Stimulated activated CD8-positive, alpha-beta memory T cell treated with anti-CD3 and anti-CD28 coated beads, Interleukin-12 subunit alpha, Interleukin-12 subunit beta, amount 100 ng/mL, for 1 hour (primary cell): ENCODE data around the gene SERAC1.
"Not testable (repeated sequence)": the region's sequence is repeated elsewhere in the genome, so short reads cannot be mapped to it uniquely, and the experiment has no call there.

Experiments used
- DNase-seq: peaks from one replicate; pipeline ENCODE4 v3.0.0-alpha.2; 2020; ENCODE audit warnings: low read depth

The SERAC1 gene

DNA sequence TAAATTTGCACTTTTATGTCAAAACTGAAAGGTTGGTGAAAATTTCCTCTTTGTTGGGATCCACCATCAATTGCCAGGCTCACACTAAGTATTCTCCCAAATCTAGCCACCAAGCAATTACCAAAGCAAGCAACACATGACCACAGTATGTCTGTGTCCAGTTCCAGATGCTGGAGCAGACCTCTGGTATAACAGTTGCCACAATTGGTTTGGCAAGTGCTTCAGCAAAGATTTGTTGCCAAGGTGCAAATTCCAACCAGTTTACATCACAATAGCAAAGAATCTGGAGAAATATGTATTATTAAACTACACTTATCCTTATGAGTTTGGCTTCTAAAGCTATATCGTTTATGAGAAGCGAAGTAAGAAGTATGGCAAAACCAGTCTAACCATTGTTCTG lies 6.5 kb upstream of the SERAC1 start:
- no peak for DNase-seq

DNA sequence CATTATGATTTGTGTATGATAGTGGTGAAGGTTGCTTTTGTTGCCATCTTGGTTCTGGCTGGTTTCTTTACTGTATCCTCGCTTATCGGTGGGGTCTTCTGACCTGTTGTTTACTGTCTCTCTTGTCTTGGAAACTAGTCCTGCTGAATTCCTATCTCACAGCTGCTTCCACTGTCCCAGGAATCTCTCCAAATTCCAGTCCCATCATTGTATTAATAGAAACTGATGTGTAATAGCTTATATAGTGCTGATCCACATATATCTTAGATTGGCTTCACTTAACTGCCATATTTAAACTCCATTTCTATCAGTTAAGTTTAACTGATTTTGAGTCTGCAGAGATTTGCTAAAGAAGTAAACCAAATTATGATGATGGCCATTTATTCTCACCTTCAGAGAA lies 6.0 kb upstream of the SERAC1 start:
- DNase-seq, result no peak

DNA sequence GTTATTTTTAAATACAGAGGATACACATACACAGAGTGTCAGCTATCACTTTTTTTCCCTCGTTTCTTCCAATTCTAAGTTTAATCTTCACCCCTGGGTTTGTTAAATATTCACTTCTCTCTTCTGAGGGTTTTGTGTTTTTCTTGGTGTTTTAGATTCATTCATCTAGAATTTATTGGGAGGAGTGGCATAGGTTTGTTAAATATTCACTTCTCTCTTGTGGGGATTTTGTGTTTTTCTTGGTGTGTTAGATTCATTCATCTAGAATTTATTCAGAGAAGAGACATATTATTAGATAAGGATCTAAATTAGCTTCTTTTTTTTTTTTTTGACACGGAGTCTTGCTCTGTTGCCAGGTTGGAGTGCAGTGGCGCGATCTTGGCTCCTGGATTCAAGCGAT lies 3.9 kb upstream of the SERAC1 start:
- DNase-seq, result no peak

DNA sequence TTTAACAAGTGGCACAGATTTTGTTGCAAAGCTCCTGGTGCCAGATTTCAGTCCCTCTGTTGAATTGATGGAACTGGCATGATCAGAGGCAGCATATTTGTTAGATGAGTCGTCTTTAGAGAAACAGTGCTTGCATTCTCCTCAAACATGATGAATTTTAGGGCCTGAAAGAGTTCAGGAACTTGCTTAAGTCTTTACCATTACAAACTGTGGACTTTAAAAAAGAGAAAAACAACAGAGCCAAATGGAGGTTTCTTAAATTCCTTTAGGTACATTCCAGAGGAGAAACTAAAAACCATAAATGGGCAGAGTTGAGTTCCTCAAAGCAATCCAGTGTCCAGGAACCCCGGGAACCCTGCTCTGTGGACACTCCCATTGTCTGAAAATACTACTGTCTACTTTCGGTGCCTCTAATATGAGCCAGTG lies 2.6 kb upstream of the SERAC1 start:
- no peak for DNase-seq

DNA sequence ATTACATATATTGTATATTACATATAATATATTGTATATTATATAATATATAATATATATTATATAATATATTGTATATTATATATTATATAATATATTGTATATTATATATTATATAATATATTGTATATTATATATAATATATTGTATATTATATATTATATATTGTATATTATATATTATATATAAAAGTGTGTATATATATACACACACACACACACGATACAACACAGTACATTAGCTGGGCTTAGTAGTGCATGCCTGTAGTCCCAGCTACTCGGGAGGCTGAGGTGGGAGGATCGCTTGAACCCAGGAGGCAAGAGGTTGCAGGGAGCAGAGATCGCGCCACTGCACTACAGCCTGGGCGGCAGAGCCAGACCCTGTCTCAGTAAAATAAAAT lies 1.6 kb upstream of the SERAC1 start:
- not testable (repeated sequence) for DNase-seq

DNA sequence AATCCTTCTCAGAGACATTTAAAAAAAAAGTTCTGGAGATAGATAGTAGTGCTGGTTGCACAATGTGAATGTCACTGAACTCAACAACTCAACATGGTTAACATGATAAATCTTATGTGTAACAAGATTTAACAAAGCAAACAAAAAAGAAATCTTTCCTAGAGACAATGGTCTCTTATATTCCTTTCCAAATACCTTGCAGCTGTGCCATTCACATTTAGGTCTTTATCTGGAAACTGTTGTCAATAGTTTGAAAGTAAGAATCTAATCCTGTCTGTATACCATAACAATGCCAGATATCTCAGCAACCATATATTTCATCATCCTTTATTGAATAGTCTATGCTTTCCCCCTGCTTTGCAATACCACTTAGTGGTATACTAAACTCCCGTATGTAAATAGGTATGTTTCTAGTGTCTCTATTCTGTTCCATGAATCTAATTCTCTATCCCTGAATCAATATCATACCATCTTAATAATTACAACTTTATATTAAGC lies 2.1 kb downstream of the SERAC1 start:
- no peak for DNase-seq

DNA sequence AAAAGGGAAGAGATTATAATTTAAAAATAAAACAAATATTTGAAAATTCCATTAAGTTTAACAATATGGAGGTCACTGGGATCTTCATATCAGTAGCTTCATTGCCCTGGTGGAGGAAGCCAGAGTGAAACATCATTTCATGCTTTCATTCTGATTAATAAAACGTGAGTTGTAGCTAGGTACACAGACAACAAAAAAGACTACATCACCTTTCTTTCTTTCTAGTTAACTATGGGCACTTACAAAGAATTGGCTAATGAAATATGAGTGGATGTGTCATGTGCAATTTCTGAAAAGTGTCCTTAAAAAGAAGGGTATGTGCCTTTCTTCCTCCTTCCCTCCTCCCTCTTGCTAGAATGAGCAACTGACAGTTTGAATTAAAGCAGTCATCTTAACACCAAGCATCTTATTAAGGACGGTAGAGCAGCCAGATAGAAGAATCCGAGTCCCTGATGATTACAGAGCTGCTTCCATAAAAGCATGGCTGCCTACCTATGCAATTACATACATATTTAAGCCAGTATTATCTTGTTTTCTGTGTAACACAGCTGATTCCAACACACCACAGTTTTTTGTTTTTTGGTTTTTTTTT lies 3.4 kb downstream of the SERAC1 start:
- no peak for DNase-seq

DNA sequence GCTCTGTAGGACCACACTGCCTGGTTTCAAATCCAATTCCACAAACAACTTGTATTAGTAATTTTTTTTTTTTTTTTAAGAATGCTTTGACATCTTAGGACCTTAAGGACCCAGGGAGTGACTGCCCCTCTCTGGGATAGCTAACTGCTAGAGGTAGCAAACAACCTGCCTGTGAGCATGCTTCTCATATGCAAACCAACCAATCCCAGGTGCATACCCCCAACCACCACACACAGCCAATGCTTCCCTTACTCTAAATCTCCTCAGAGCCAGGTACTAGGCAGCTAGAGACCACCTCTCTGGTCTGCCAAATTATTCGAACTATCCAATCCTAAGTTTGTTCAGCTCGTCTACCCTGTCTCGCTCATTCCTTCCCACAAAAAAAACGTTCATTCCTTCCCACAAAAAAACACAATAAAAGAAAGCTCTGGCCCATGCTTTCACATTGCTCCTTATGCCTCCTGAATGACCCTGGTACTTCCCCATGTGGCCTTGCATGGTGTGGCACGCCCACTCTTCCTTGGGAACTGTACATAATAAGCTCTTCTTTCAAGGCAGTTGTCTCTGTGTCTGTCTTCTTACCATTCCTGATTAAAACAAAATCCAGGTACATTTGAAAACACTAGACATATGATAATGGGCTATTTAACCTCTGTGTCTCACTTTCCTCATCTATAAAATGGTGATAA lies 6.4 kb downstream of the SERAC1 start:
- DNase-seq, result no peak

DNA sequence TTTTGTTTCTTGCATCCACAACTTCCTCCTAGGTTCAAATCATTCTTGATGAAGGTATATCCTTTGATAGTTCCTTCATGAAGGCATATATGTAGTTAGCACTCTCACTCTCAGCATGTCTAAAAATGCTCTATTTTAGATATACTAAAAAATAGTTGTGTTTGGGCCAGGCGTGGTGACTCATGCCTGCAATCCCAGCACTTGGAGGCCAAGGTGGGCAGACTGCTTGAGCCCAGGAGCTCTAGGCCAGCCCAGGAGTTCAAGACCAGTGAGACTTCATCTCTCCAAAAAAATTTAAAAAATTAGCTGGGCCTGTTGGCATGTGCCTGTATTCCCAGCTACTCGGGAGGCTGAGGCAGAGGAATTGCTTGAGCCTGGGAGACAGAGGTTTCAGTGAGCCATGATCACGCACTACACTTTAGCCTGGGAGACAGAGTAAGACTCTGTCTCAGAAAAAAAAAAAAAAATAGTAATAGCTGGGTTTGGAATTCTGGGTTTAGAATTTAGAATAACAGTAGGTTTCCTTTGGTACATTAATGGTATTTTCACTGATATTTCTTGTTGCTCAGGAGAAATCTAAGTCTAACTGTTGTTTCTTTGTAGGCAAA lies 7.0 kb downstream of the SERAC1 start:
- DNase-seq, result no peak

DNA sequence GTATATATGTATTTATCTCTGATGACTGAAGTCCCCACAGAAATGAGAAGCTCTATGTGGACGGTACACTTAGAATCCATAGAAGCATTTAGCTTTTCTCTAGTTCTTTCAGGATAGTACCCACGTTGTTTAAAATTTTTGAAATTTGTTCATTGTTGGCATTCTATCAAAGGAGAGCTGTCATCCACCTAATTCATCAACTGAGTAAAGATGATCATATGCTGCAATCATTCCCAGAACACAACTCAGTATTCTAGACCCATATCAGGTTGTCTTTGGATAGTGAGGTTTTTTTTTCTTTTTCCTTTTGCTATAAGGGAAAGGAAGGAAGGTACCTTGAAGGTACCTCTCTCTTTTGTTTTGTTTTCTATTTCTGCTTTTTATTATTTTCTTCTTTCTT lies 9.3 kb downstream of the SERAC1 start:
- DNase-seq, result no peak

DNA sequence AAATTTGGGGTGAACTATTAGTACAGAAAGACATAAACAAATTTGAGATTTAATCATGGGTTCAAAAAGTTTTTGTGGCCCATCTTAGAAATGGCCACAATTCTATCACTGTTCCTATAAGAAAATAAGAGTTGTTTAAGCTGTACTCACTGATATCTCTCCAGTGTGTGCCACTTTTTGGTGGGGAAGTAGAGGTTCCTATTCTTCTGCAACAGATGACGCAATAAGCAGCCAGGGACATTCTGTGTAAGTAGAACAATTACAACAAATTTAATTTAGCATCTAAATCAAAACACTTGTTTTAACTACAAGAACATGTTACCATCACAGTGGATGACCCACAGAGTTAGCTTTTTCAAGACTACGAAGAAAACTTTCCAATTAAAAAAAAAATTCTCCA lies 9.9 kb downstream of the SERAC1 start:
- DNase-seq, result no peak

DNA sequence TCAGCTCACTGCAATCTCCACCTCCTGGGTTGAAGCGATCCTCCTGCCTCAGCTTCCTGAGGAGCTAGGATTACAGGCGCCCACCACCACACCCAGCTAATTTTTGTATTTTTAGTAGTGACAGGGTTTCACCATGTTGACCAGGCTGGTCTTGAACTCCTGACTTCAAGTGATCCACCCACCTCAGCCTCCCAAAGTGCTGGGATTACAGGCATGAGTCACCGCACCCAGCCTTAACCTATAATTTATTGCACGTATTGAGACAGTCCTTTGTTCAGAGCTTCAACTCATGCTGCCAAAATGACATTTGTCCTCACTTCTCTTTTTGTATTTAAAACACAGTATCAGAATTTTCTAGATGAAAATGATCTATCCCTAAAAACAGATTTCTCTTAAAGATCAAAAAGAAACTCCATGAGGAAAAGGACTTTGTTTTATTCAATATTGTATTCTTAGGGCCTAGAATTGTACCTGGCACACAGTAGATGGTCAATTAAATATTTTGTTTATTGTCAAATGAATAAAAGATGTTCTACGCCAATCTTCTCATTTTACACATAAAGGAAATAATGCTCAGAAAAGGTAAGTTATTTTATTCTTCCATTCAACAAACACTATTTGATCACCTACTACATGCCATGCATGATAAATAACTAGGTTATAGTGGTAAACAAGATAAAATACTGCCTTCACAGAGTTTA lies 10.8 kb downstream of the SERAC1 start:
- DNase-seq, result no peak

DNA sequence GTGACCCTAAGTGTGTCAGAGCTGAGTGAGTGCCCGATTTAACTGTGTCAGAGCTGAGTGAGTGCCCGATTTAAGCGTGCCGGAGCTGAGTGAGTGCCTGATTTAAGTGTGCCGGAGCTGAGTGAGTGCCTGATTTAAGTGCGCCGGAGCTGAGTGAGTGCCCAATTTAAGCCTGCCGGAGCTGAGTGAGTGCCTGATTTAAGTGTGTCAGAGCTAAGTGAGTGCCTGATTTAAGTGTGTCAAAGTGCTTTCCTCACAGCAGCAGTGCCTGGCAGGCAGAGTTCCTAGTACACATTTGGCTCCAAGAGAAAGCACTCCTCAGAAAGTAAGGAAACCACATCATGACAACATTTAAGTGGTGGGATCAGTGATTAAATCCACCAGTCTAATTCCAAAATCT lies 13.2 kb downstream of the SERAC1 start:
- DNase-seq, result no peak

DNA sequence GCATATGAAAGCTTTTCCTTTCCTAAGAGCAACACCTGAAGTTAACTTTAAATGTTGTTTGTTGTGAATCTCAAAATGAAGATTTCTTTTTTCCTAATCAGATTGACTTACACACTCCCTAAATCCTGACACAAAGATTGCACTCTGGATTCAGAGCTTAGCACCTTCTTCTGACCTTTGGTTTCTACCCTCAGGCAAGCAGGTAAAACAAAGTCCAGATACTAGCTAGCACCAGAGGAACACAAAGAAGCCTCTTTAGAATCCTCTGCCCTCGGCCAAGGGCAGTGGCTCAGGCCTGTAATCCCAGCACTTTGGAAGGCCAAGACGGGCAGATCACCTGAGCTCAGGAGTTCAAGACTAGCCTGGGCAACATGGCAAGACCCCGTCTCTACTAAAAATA lies 14.5 kb downstream of the SERAC1 start:
- DNase-seq, result no peak

DNA sequence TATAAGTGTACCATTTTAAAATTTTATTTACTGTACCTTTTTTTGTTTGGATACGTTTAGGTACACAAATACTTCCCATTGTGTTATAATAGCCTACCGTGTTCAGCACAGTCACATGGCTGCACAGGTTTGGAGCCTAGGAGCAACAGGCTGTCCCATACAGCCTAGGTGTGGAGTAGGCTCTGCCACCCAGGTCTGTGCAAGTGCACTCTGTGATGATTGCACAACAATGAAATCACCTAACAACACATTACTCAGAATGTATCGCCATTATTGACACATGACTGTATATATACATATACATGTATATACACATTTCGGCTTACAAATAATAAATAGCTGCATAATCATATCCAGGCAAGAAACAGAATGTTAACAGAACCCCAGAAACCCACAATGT lies 15.4 kb downstream of the SERAC1 start:
- DNase-seq, result no peak

DNA sequence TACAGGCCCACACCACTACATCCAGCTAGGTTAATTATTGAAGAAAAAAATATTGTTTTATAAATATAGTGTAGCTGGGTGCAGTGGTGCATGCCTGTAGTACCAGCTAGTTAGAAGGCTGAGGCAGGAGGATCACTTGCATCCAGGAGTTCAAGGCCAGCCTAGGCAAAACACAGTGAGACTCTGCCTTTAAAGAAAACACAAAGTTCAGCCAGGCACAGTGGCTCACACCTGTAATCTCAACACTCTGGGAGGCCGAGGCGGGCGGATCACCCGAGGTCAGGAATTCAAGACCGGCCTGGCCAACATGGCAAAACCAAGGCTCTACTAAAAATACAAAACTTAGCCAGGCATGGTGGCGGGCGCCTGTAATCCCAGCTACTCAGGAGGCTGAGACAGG lies 16.0 kb downstream of the SERAC1 start:
- not testable (repeated sequence) for DNase-seq

DNA sequence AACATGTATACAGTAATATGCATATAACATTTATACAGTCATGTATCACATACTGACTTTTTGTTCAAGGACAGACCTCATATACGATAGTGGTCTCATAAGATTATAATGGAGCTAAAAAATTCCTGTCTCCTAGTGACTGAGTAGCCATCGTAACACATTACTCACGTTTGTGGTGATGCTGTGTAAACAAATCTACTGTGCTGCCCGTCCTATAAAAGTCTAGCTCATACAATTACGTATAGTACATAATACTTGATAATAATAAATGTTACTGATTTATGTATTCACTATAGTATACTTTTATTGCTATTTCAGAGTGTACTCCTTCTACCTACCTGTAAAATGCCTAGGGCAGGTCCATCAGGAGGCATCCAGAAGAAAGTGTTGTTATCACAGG lies 17.4 kb downstream of the SERAC1 start:
- DNase-seq, result no peak

DNA sequence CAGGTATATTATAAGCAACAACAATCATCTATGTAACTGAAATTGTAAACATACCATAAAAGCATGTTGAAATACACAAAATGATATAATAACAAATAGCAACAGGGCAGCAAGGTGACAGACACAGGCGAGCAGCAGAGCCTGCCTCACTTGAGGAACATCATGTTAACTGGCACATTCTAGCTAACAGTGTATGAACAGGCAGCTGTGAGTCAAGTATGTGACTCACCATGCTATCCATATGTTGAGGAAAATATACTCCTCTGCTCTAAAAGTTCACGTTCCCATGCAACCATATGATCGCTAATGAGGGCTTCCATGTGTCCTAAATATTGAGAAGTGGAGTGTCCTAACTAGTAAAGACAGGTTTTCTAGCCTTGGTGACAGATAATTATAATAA lies 18.4 kb downstream of the SERAC1 start:
- no peak for DNase-seq

DNA sequence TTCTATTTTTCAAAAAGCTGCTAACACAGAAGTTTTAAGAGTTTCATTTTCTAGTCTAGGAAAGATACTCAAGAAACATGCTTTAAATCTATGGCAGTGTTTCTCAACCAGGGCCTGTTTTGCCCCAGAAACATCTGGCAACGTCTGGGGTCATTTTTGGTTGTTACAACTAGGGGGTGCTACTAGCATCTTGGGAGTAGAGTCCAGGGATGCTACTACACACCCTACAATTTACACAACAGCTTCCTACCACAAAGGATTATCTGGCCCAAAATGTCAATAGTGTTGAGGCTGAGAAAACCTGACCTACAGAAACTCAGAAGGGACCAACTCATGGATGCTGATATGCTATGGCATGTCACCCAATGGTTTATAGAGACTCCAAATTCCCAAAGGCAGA lies 24.4 kb downstream of the SERAC1 start:
- no peak for DNase-seq

DNA sequence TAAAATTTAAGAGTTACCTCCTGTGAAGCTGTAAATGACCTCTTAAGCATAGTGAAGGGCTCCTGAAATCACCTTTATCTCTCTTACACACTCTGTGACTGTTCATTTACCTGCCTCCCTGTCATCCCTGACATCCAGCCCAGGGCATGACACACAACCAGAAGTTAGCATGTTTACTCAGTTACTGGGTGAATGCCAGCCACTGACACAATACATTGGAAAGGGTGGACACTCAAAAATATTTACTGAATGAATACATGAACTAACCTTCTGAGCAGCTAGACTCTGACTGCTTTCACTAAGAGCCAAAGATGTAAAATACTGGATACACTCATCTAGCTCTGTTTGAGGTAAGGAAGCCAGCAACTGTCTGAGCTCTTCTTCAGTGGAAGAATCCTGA lies 25.3 kb downstream of the SERAC1 start:
- no peak for DNase-seq

DNA sequence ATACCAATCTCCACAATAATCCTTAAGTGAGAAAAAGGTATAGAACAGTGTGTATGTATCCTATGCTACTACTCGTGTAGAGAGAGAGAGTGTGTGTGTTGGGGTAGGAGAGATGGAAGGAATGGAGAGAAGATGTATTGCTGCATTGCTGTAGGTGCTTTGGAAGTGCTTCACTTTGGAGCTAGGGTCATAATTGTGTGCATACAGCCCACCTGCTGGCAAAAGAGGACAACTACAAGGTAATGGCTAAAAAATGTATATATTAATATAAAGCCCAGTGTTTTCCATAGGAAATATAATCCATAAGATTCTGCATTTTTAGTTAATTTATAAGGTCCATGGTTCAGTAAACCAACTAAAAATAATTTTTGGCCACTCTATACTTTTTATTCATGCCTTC lies 36.1 kb downstream of the SERAC1 start:
- no peak for DNase-seq

DNA sequence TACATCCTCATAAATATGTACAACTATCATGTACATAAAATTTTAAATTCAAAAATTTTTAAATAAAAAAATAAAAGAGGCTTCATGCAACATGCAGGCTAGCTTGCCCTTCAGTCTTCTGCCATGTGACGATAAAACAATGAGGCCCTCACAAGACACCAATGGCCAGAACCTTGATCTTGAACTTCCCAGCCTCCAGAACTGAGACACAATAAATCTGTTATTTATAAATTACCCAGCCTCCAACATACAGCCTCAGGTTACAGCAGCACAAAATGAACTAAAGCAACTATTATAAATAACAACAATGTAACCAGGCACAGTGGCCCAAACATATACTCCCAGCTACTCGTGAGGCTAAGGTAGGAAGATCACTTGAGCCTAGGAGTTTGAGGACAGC lies 42.8 kb downstream of the SERAC1 start:
- no peak for DNase-seq

DNA sequence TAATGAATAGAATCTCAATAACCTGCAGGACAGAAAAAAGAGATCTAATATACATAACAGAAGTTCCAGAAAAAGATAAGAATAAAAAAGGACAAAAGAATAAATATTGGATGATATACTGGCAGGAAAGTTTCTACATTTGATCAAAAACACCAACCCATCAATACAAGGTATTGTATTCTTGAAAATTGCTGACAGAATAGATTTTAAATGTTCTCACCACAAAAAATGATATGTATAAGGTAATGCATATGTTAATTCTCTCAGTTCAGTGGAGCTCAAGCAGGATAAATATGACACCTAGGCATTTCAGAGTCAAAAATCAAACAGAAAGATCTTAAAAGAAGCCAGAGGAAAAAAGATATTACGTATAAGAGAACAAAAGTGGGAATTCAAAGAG lies 43.8 kb downstream of the SERAC1 start:
- no peak for DNase-seq
